Ascending aorta (tissue), 2 donors: Measurements from ENCODE around the gene ARHGAP30. TPM values are rescaled to one million over a fixed set of nuclear protein-coding genes. Genes with fewer than 3 reads are reported as not detected.

ENCODE experiments used
- DNase-seq, 2 donors: peaks; one replicate each; pipeline ENCODE4 v3.0.0-alpha.2; 2019; ENCODE audit warnings: low spot score in 2 of 2
- H3K27ac ChIP-seq, 2 donors: fragments of 200-600 bp; sonication (generic); one replicate each; pipeline ENCODE4 v1.5.1; 2016 to 2017; ENCODE audit warnings: mild to moderate bottlenecking in 1 of 2
- H3K27me3 ChIP-seq: fragments of 200-600 bp; sonication (generic); one replicate; pipeline ENCODE4 v1.5.1; 2017
- H3K36me3 ChIP-seq, 2 donors: fragments of 200-600 bp; sonication (generic); one replicate each; pipeline ENCODE4 v1.5.1; 2016
- H3K4me1 ChIP-seq, 2 donors: fragments of 200-600 bp; sonication (generic); one replicate each; pipeline ENCODE4 v1.5.1; 2016 to 2017; ENCODE audit warnings: mild to moderate bottlenecking in 1 of 2
- H3K4me3 ChIP-seq, 2 donors: fragments of 200-600 bp; sonication (generic); one replicate each; pipeline ENCODE4 v1.5.1; 2016 to 2017; ENCODE audit warnings: mild to moderate bottlenecking in 1 of 2
- H3K9me3 ChIP-seq, 2 donors: fragments of 200-600 bp; sonication (generic); one replicate each; pipeline ENCODE4 v1.5.1; 2016
- intact Hi-C: fragments of 100-400 bp; cut with DNase I; formaldehyde crosslinking; loops from one replicate; pipeline ENCODE4 v1.15.1; 2023
- total RNA-seq: library from RNA; depleted of rRNA; stranded (reverse); fragments of >200 nt; gene quantifications from one replicate; pipeline ENCODE4 v1.1.0, GENCODE V29; 2016
- TF ChIP-seq, protein P1 (sequence below), 3 experiments: fragments of 200-600 bp in 2 of 3; fragments of 450-650 bp in 1 of 3; sonication (generic) in 2 of 3; IDR thresholded peaks; one replicate each; pipeline ENCODE4 v1.5.1; 2016 to 2019; ENCODE audit warnings: antibody characterized with exemption in 3 of 3, mild to moderate bottlenecking in 1 of 3, moderate library complexity in 1 of 3

The ARHGAP30 gene
- total RNA-seq, 1 donor from 2014 or later = 14.7 TPM

DNA sequence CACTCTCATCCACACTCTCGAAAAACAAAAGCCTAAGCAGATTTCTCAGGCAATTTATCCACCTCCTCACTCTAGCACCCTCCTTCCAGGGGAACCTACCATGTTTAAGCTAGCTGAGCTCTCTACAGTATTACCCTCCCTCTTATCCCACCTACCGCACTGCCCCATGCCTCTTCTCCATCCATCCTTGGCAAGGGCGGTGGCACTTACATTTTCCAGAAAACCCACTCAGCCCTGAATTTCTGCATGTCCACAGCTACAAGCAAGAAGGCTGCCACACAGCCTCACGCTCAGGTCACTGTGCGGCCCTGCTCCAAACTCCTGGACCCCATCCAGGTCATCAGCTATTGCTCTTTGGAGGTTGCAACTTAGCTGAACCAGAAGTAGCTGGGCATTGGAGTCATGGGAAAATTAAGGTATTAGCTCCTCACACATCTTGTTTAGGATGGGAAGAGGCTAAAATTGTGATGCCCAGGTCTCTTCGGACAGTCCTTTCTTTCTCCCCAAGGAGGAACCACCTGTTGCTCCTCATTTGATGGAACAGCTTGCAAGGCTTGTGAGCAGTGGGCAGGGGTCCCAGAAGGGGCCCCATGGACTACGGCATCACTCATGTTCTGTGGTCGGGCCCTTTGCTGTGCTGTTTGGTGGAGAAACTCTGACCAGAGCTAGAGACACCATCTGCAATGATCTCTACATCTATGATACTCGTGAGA is 29.6 kb upstream of the ARHGAP30 start:
- no peaks in the 10 kb centered on the region for H3K9me3 ChIP-seq
- peaks cover 0 to 15% of the 10 kb centered on the region in 2 donors for H3K4me1 ChIP-seq
- H3K27ac ChIP-seq = peak overlapping the region; percentile 23 to 73
- TF ChIP-seq, protein P1, sequence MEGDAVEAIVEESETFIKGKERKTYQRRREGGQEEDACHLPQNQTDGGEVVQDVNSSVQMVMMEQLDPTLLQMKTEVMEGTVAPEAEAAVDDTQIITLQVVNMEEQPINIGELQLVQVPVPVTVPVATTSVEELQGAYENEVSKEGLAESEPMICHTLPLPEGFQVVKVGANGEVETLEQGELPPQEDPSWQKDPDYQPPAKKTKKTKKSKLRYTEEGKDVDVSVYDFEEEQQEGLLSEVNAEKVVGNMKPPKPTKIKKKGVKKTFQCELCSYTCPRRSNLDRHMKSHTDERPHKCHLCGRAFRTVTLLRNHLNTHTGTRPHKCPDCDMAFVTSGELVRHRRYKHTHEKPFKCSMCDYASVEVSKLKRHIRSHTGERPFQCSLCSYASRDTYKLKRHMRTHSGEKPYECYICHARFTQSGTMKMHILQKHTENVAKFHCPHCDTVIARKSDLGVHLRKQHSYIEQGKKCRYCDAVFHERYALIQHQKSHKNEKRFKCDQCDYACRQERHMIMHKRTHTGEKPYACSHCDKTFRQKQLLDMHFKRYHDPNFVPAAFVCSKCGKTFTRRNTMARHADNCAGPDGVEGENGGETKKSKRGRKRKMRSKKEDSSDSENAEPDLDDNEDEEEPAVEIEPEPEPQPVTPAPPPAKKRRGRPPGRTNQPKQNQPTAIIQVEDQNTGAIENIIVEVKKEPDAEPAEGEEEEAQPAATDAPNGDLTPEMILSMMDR (IDR thresholded peaks at IDR 0.05) = no peak
- peak overlapping the region; percentile 71 for H3K4me3 ChIP-seq
- H3K36me3 ChIP-seq = peaks cover 9 to 18% of the 10 kb centered on the region in 2 donors
- intact Hi-C loops = loop anchor here (2.0 to 10.0 kb wide), 4 partner anchors 34 to 374 kb away; partner anchors contain the start of gene DEDD
- no peak for DNase-seq
- H3K27me3 ChIP-seq = no peaks in the 10 kb centered on the region

- Histone ChIP-seq H3K27me3 (no peaks in the 10 kb centered on the region), H3K4me3 (peak within 1 kb of the TSS; percentile 71), H3K9me3 (no peaks in the 10 kb centered on the region), H3K36me3 (peaks cover 9 to 18% of the 10 kb centered on the region in 2 donors), H3K4me1 (peaks cover 0 to 15% of the 10 kb centered on the region in 2 donors), H3K27ac (peak within 1 kb of the TSS; percentile 41 to 73)
- intact Hi-C loops = loop anchor here (1.0 to 10.0 kb wide), 5 partner anchors 20 to 374 kb away; partner anchors contain the start of genes DEDD, NIT1 and PFDN2
- TF ChIP-seq, protein P1 (IDR thresholded peaks at IDR 0.05) = peak in 1 of 3 experiments; percentile 27
- peak in 1 of 2 donors; percentile 82 for DNase-seq
Observed at GRCh38 chr1:161098210-161099068, 28.7 kb upstream of the ARHGAP30 start, which contains the start of gene KLHDC9. Gene KLHDC9, plus strand, starts transcription at chr1:161098361. Its CDS starts 175 bp downstream, at chr1:161098536.

DNA sequence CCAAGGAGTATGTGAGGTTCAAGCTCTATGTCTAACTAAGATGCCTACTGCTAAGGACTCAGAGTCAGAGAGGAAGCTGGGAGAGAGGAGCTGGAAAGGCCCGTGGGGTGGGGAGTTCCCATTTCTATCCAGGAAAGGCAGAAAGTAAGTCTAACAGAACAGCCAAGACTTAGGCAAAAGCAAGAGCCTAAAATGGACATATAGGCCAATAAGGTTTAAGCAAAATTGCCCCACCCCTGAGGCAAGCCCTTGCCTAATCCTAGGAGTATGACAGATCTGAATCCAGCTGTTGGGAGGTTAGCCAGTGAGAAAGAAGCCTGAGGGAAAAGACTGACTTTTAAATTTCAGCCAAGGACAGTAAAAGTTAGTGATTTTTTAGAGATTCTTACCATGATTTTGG is 26.8 kb upstream of the ARHGAP30 start:
- Histone ChIP-seq H3K27ac (peak overlapping the region in 1 of 2 donors; percentile 49), H3K36me3 (peaks cover 1 to 9% of the 10 kb centered on the region in 2 donors), H3K9me3 (no peaks in the 10 kb centered on the region), H3K4me1 (peaks cover 0 to 15% of the 10 kb centered on the region in 2 donors), H3K4me3 (no peak overlapping the region), H3K27me3 (no peaks in the 10 kb centered on the region)
- TF ChIP-seq, protein P1 (IDR thresholded peaks at IDR 0.05) = no peak
- DNase-seq = peak in 1 of 2 donors; percentile 70
- intact Hi-C loops = loop anchor here (5.0 to 10.0 kb wide), 3 partner anchors 99 to 372 kb away; no protein-coding TSS in a partner anchor

DNA sequence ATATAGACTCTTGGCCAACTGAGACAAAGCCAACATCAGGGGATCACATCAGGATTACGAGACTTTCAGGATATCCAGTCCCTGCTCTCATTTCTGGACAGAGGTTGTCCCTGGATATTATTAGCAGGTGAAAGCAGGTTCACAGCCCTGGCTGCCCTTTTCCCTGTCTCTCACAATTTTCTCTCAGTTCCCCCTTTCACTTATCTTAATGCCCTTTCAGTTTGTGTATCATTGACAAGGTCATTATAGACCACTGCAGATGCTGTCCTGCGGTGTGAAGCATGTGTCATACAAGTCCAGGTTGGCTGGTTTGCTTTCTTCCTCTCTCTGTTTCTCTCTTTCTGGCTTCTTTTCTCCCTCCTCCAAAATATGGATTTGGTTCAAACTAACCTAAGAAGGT is 26.3 kb upstream of the ARHGAP30 start:
- TF ChIP-seq, protein P1 (IDR thresholded peaks at IDR 0.05) = no peak
- intact Hi-C loops = loop anchor here (5.0 to 10.0 kb wide), 3 partner anchors 99 to 371 kb away; no protein-coding TSS in a partner anchor

GRCh38 chr1:161095230-161095629 is 25.5 kb upstream of the ARHGAP30 start:
- H3K36me3 ChIP-seq = no peaks in the 10 kb centered on the region
- H3K27ac ChIP-seq = no peak overlapping the region
- H3K27me3 ChIP-seq = no peaks in the 10 kb centered on the region
- TF ChIP-seq, protein P1 (IDR thresholded peaks at IDR 0.05) = no peak
- intact Hi-C loops = loop anchor here (5.0 to 10.0 kb wide), 3 partner anchors 98 to 370 kb away; no protein-coding TSS in a partner anchor
- H3K4me1 ChIP-seq = peaks cover 0 to 15% of the 10 kb centered on the region in 2 donors
- no peak for DNase-seq
- no peak overlapping the region for H3K4me3 ChIP-seq
- H3K9me3 ChIP-seq = no peaks in the 10 kb centered on the region

More for the DNA sequence above, 26.3 kb upstream of the ARHGAP30 start:
- Histone ChIP-seq H3K4me1 (peaks cover 0 to 15% of the 10 kb centered on the region in 2 donors), H3K27me3 (no peaks in the 10 kb centered on the region), H3K27ac (peak overlapping the region in 1 of 2 donors; percentile 49), H3K9me3 (no peaks in the 10 kb centered on the region), H3K4me3 (no peak overlapping the region), H3K36me3 (peaks cover 0 to 4% of the 10 kb centered on the region in 2 donors)
- DNase-seq = no peak
